ENCODE measurements around the gene LGALS1.

GRCh38 chr22:37714634-37715033, 39.2 kb downstream of the LGALS1 start:
- no peak for TF ChIP-seq POLR2A (IDR thresholded peaks at IDR 0.05)
- TF ChIP-seq CTCF (IDR thresholded peaks at IDR 0.05): no peak

All from lower leg skin (tissue), 3 donors.